HCT116 (cell line): ENCODE measurements around the gene ECE2. TPM values are rescaled to one million over a fixed set of nuclear protein-coding genes. Genes with fewer than 3 reads are reported as not detected.
A peak's percentile ranks its signal among the peaks of the same experiment; 100 is the strongest.

Experiments used
- ATAC-seq: fragments of 200-7000 bp; cut with Tn5 transposase; 2 replicates; pipeline ENCODE4 v1.9.1; 2020; ENCODE audit warnings: mild to moderate bottlenecking, moderate library complexity
- BruUV-seq: library from RNA; stranded (reverse); fragments of 400-500 nt; replicated peaks from 2 replicates; lab custom pipeline; 2021; lab: Mats Ljungman, UMichigan
- CTCF ChIA-PET: fragments of 300-600 bp; sonication (Branson Sonifier 250); formaldehyde crosslinking; loops from one replicate; lab custom pipeline; 2021; ENCODE audit warnings: antibody characterized with exemption; lab: Charles Lee
- POLR2A ChIA-PET: fragments of 300-600, 350-600 bp; sonication (Branson Sonifier 250); formaldehyde crosslinking; loops from one replicate; lab custom pipeline; 2021; ENCODE audit warnings: antibody characterized with exemption; lab: Charles Lee
- RAD21 ChIA-PET, 2 experiments: fragments of 300-600 bp; sonication (Branson Sonifier 250); formaldehyde crosslinking; loops; one replicate each; lab custom pipeline; 2023; ENCODE audit warnings: low total read pairs in 2 of 2; ENCODE audit not compliant: uncharacterized antibody in 2 of 2, unreplicated experiment in 2 of 2, low non-redundant PET in 1 of 2; lab: Charles Lee
- DNase-seq: peaks from one replicate; pipeline ENCODE4 v3.0.0-alpha.2; 2010; ENCODE audit warnings: low read depth, low spot score
- H2AFZ ChIP-seq: fragments of 200-600 bp; shearing (Covaris generic), sonication (generic); 2 replicates; pipeline ENCODE4 v1.6.1; 2017; ENCODE audit warnings: low read depth, mixed run types, mixed read lengths, antibody characterized with exemption, low read length; ENCODE audit not compliant: poor library complexity, severe bottlenecking
- H3K27ac ChIP-seq: 2 replicates; pipeline ENCODE4 v1.5.1; 2012; ENCODE audit warnings: low read depth, low read length
- H3K27me3 ChIP-seq: fragments of 200-600 bp; sonication (generic); 2 replicates; pipeline ENCODE4 v1.6.1; 2016; ENCODE audit warnings: mixed run types, low read length, mixed read lengths; ENCODE audit not compliant: insufficient read depth
- H3K36me3 ChIP-seq, 2 experiments: fragments of 200-500 bp in 1 of 2; fragments of 200-600 bp in 1 of 2; sonication (Bioruptor generic) in 1 of 2; sonication (generic) in 1 of 2; 2 replicates each; pipeline versions ENCODE4 v1.5.1 to v1.6.1; 2014 to 2016; ENCODE audit warnings: low read length in 2 of 2, inconsistent platforms in 1 of 2, mixed read lengths in 1 of 2, mixed run types in 1 of 2; ENCODE audit not compliant: insufficient read depth in 2 of 2, control insufficient read depth in 1 of 2
- H3K4me1 ChIP-seq, 2 experiments: fragments of 200-600 bp in 1 of 2; sonication (generic) in 1 of 2; 2 replicates each; pipeline versions ENCODE4 v1.5.1 to v1.6.1; 2012 to 2017; ENCODE audit warnings: low read length in 2 of 2, inconsistent platforms in 1 of 2, mild to moderate bottlenecking in 1 of 2, mixed read lengths in 1 of 2, mixed run types in 1 of 2, moderate library complexity in 1 of 2; ENCODE audit not compliant: insufficient read depth in 2 of 2, control insufficient read depth in 1 of 2
- H3K4me2 ChIP-seq: fragments of 200-600 bp; sonication (generic); 2 replicates; pipeline ENCODE4 v1.6.1; 2017; ENCODE audit warnings: mixed run types, low read length, mixed read lengths
- H3K4me3 ChIP-seq, 2 experiments: fragments of 200-600 bp in 1 of 2; sonication (generic) in 1 of 2; replicated peaks in 1 of 2; 2 replicates each; pipeline ENCODE4 v1.5.1; 2011 to 2016; ENCODE audit warnings: low read length in 2 of 2, control low read depth in 1 of 2, low read depth in 1 of 2, mild to moderate bottlenecking in 1 of 2, mixed read lengths in 1 of 2, mixed run types in 1 of 2
- H3K79me2 ChIP-seq: fragments of 200-600 bp; sonication (generic); 2 replicates; pipeline ENCODE4 v1.6.1; 2017; ENCODE audit warnings: mild to moderate bottlenecking, mixed run types, low read length, moderate library complexity, mixed read lengths; ENCODE audit not compliant: insufficient read depth
- H3K9ac ChIP-seq: fragments of 200-600 bp; sonication (generic); 2 replicates; pipeline ENCODE4 v1.6.1; 2016; ENCODE audit warnings: low read length, mixed read lengths
- H3K9me2 ChIP-seq: fragments of 200-600 bp; sonication (generic), shearing (Covaris generic); 2 replicates; pipeline ENCODE4 v1.6.1; 2017; ENCODE audit warnings: mixed run types, mild to moderate bottlenecking, moderate library complexity; ENCODE audit not compliant: insufficient read depth
- H3K9me3 ChIP-seq, 2 experiments: fragments of 200-500 bp in 1 of 2; fragments of 200-600 bp in 1 of 2; sonication (Bioruptor generic) in 1 of 2; sonication (generic) in 1 of 2; 2 replicates each; pipeline ENCODE4 v1.6.1; 2014 to 2017; ENCODE audit warnings: low read length in 2 of 2, mixed read lengths in 2 of 2, inconsistent platforms in 1 of 2, low read depth in 1 of 2, mild to moderate bottlenecking in 1 of 2, mixed run types in 1 of 2, moderate library complexity in 1 of 2; ENCODE audit not compliant: control insufficient read depth in 1 of 2, insufficient read depth in 1 of 2
- H4K20me1 ChIP-seq: fragments of 200-600 bp; sonication (generic), shearing (Covaris generic); 2 replicates; pipeline ENCODE4 v1.6.1; 2017; ENCODE audit warnings: mixed run types, mild to moderate bottlenecking, moderate library complexity; ENCODE audit not compliant: insufficient read depth
- CBX3 ChIP-seq: IDR thresholded peaks from 2 replicates; pipeline ENCODE4 v1.6.1; 2012; ENCODE audit warnings: low read depth
- CEBPB ChIP-seq: IDR thresholded peaks from 2 replicates; pipeline ENCODE4 v1.6.1; 2012; ENCODE audit warnings: low read depth
- EGR1 ChIP-seq: IDR thresholded peaks from 2 replicates; pipeline ENCODE4 v1.6.1; 2012; ENCODE audit warnings: low read depth
- ELF1 ChIP-seq: IDR thresholded peaks from 2 replicates; pipeline ENCODE4 v1.6.1; 2012; ENCODE audit warnings: low read depth, borderline replicate concordance
- EZH2 ChIP-seq: fragments of 200-600 bp; sonication (generic); IDR thresholded peaks from 2 replicates; pipeline ENCODE4 v1.6.1; 2017; ENCODE audit warnings: antibody characterized with exemption, mixed run types
- EZH2phosphoT487 ChIP-seq: fragments of 200-600 bp; IDR thresholded peaks from 2 replicates; pipeline ENCODE4 v1.6.1; 2018; ENCODE audit warnings: antibody characterized with exemption, borderline replicate concordance
- JUND ChIP-seq: IDR thresholded peaks from 2 replicates; pipeline ENCODE4 v1.6.1; 2012
- POLR2AphosphoS5 ChIP-seq: IDR thresholded peaks from 2 replicates; pipeline ENCODE4 v1.6.1; 2011; ENCODE audit warnings: mild to moderate bottlenecking, low read depth, low read length, moderate library complexity
- RAD21 ChIP-seq: IDR thresholded peaks from 2 replicates; pipeline ENCODE4 v1.6.1; 2012; ENCODE audit warnings: low read depth, mild to moderate bottlenecking
- SIN3A ChIP-seq: IDR thresholded peaks from 2 replicates; pipeline ENCODE4 v1.6.1; 2012; ENCODE audit warnings: low read depth
- SP1 ChIP-seq: IDR thresholded peaks from 2 replicates; pipeline ENCODE4 v1.6.1; 2012; ENCODE audit warnings: low read depth
- SRF ChIP-seq: IDR thresholded peaks from 2 replicates; pipeline ENCODE4 v1.6.1; 2012; ENCODE audit warnings: low read depth
- ZNF274 ChIP-seq: fragments of 200-500 bp; sonication (Bioruptor generic); IDR thresholded peaks from 2 replicates; pipeline ENCODE4 v1.6.1; 2014; ENCODE audit warnings: mild to moderate bottlenecking, low read depth, low read length, inconsistent platforms
- intact Hi-C: fragments of 100-400 bp; cut with micrococcal nuclease; formaldehyde crosslinking; loops from 2 replicates; pipeline ENCODE4 v1.10.0; 2022
- total RNA-seq: library from RNA; stranded (reverse); gene quantifications from one replicate; pipeline ENCODE4 v1.2.1, GENCODE V29; 2021; ENCODE audit not compliant: unreplicated experiment
- TF ChIP-seq, protein P1 (sequence below): IDR thresholded peaks from 2 replicates; pipeline ENCODE4 v1.6.1; 2012
- TF ChIP-seq, protein P2 (sequence below), 3 experiments: fragments of 200-600 bp in 1 of 3; sonication (generic) in 1 of 3; IDR thresholded peaks in 2 of 3; conservative IDR thresholded peaks in 1 of 3; 2 replicates each; pipeline ENCODE4 v1.5.1; 2012 to 2017; ENCODE audit warnings: low read depth in 2 of 3, low read length in 2 of 3, antibody characterized with exemption in 1 of 3, borderline replicate concordance in 1 of 3, control low read depth in 1 of 3, mild to moderate bottlenecking in 1 of 3, mixed read lengths in 1 of 3, mixed run types in 1 of 3, moderate library complexity in 1 of 3; ENCODE audit not compliant: insufficient read depth in 1 of 3

The ECE2 gene
- total RNA-seq, 1 experiment from 2014 or later: not detected

- POLR2A ChIA-PET: no interaction called here
- intact Hi-C loops: no loop called here
Measured at GRCh38 chr3:184335291-184335660, 59.5 kb downstream of the ECE2 start.

More at GRCh38 chr3:184335291-184335660, 59.5 kb downstream of the ECE2 start:
- peak overlapping the region; percentile 85 for H3K27ac ChIP-seq
- peak overlapping the region; percentile 90 for H3K4me2 ChIP-seq
- H3K9me3 ChIP-seq: no peaks in the 10 kb centered on the region
- H2AFZ ChIP-seq: no peak overlapping the region
- no peak for DNase-seq
- H3K9ac ChIP-seq: peak overlapping the region; percentile 83
- peak; percentile 28 for ATAC-seq
- TF ChIP-seq EZH2 (no peak), EGR1 (no peak), CBX3 (no peak), SRF (no peak), POLR2AphosphoS5 (no peak), SP1 (no peak), RAD21 (no peak), ELF1 (no peak), CEBPB (no peak), EZH2phosphoT487 (no peak), SIN3A (no peak), ZNF274 (no peak), JUND (no peak)
- TF ChIP-seq, protein P1, sequence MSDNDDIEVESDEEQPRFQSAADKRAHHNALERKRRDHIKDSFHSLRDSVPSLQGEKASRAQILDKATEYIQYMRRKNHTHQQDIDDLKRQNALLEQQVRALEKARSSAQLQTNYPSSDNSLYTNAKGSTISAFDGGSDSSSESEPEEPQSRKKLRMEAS: no peak
- TF ChIP-seq, protein P2, sequence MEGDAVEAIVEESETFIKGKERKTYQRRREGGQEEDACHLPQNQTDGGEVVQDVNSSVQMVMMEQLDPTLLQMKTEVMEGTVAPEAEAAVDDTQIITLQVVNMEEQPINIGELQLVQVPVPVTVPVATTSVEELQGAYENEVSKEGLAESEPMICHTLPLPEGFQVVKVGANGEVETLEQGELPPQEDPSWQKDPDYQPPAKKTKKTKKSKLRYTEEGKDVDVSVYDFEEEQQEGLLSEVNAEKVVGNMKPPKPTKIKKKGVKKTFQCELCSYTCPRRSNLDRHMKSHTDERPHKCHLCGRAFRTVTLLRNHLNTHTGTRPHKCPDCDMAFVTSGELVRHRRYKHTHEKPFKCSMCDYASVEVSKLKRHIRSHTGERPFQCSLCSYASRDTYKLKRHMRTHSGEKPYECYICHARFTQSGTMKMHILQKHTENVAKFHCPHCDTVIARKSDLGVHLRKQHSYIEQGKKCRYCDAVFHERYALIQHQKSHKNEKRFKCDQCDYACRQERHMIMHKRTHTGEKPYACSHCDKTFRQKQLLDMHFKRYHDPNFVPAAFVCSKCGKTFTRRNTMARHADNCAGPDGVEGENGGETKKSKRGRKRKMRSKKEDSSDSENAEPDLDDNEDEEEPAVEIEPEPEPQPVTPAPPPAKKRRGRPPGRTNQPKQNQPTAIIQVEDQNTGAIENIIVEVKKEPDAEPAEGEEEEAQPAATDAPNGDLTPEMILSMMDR (IDR thresholded peaks at IDR 0.05 in 2 of 3, conservative IDR thresholded peaks at IDR 0.05 in 1 of 3; ENCODE audit: borderline replicate concordance in 1 of 3, insufficient read depth in 1 of 3, low read depth in 2 of 3, low read length in 2 of 3): no peak
- TF ChIP-seq, all 23 proteins: peak for 0
- peaks cover 28% of the 10 kb centered on the region; the same call in 1 of the 2 replicates for H4K20me1 ChIP-seq
- no TSS peak for BruUV-seq
- peaks cover 32 to 44% of the 10 kb centered on the region in 2 experiments for H3K36me3 ChIP-seq
- CTCF ChIA-PET: interaction anchor here (0.9 to 1.3 kb wide), 2 partner anchors 10 to 46 kb away, joined by 3 read pairs; no protein-coding TSS in a partner anchor
- H3K27me3 ChIP-seq: no peaks in the 10 kb centered on the region
- peaks cover 2 to 68% of the 10 kb centered on the region in 2 experiments; a peak in 3 of 4 replicates for H3K4me1 ChIP-seq
- RAD21 ChIA-PET: no interaction called here
- peaks cover 54% of the 10 kb centered on the region for H3K79me2 ChIP-seq
- H3K4me3 ChIP-seq: peak overlapping the region in 1 of 2 experiments; percentile 73; a peak in 3 of 4 replicates
- H3K9me2 ChIP-seq: no peaks in the 10 kb centered on the region
